IMR-90 (cell line): ENCODE results near the gene NDUFV2. TPM values are rescaled to one million over a fixed set of nuclear protein-coding genes. Genes with fewer than 3 reads are reported as not detected.

ENCODE experiments used
- ATAC-seq: fragments of 200-7000 bp; cut with Tn5 transposase; 2 replicates; pipeline ENCODE4 v1.9.1; 2020; ENCODE audit warnings: low read depth, mild to moderate bottlenecking, moderate library complexity
- BruUV-seq: library from RNA; stranded (reverse); fragments of 400-500 nt; replicated peaks from 2 replicates; lab custom pipeline; 2021; lab: Mats Ljungman, UMichigan
- CTCF ChIA-PET: fragments of 300-600 bp; formaldehyde crosslinking; extraction: SDS; loops from one replicate; lab custom pipeline; 2021; ENCODE audit warnings: antibody characterized with exemption; lab: Yijun Ruan, JAX
- POLR2A ChIA-PET: fragments of 300-600 bp; sonication (Branson Sonifier 250); formaldehyde crosslinking; loops from one replicate; lab custom pipeline; 2022; ENCODE audit warnings: antibody characterized with exemption; ENCODE audit not compliant: unreplicated experiment; lab: Charles Lee
- DNase-seq: peaks from one replicate; pipeline ENCODE4 v3.0.0; 2013
- H2AFZ ChIP-seq: replicated peaks from 2 replicates; pipeline ENCODE3; 2013; ENCODE audit warnings: low read length, mild to moderate bottlenecking; ENCODE audit not compliant: poor library complexity
- H2AK5ac ChIP-seq: 2 replicates; pipeline ENCODE4 v1.6.1; 2013; ENCODE audit warnings: low read depth, low read length, inconsistent platforms
- H2AK9ac ChIP-seq: replicated peaks from 2 replicates; pipeline ENCODE3; 2013; ENCODE audit warnings: mild to moderate bottlenecking, low read depth, low read length, moderate library complexity; ENCODE audit not compliant: poor library complexity
- H2BK120ac ChIP-seq: 2 replicates; pipeline ENCODE4 v1.6.1; 2013; ENCODE audit warnings: low read depth, low read length, inconsistent platforms
- H2BK15ac ChIP-seq: 3 replicates; pipeline ENCODE4 v1.6.1; 2013; ENCODE audit warnings: low read depth, low read length, inconsistent platforms
- H2BK20ac ChIP-seq: 2 replicates; pipeline ENCODE4 v1.6.1; 2013; ENCODE audit warnings: low read depth, mild to moderate bottlenecking, inconsistent platforms, low read length, moderate library complexity
- H2BK5ac ChIP-seq: 2 replicates; pipeline ENCODE4 v1.6.1; 2013; ENCODE audit warnings: mild to moderate bottlenecking, low read depth, low read length, inconsistent platforms; ENCODE audit not compliant: poor library complexity, severe bottlenecking
- H3K14ac ChIP-seq: replicated peaks from 2 replicates; pipeline ENCODE4 v1.6.1; 2013; ENCODE audit warnings: low read depth, low read length, inconsistent platforms
- H3K18ac ChIP-seq: 2 replicates; pipeline ENCODE4 v1.6.1; 2013; ENCODE audit warnings: low read depth, low read length, control low read depth
- H3K23ac ChIP-seq: 2 replicates; pipeline ENCODE4 v1.6.1; 2013; ENCODE audit warnings: low read depth, low read length, inconsistent platforms
- H3K27ac ChIP-seq: 2 replicates; pipeline ENCODE4 v1.5.1; 2013; ENCODE audit warnings: mild to moderate bottlenecking, control low read depth, low read length; ENCODE audit not compliant: insufficient read depth
- H3K27me3 ChIP-seq: 2 replicates; pipeline ENCODE4 v1.6.1; 2013; ENCODE audit warnings: low read length; ENCODE audit not compliant: control insufficient read depth, insufficient read depth
- H3K36me3 ChIP-seq: 2 replicates; pipeline ENCODE4 v1.6.1; 2013; ENCODE audit warnings: low read length, mixed read lengths; ENCODE audit not compliant: control insufficient read depth, insufficient read depth
- H3K4ac ChIP-seq: 2 replicates; pipeline ENCODE4 v1.6.1; 2013; ENCODE audit warnings: low read depth, low read length, inconsistent platforms
- H3K4me1 ChIP-seq: 2 replicates; pipeline ENCODE4 v1.6.1; 2013; ENCODE audit warnings: low read length, mixed read lengths; ENCODE audit not compliant: control insufficient read depth, insufficient read depth
- H3K4me2 ChIP-seq: 2 replicates; pipeline ENCODE4 v1.6.1; 2013; ENCODE audit warnings: low read depth, mild to moderate bottlenecking, control low read depth, low read length, moderate library complexity
- H3K4me3 ChIP-seq: 2 replicates; pipeline ENCODE4 v1.5.1; 2013; ENCODE audit warnings: low read depth, mild to moderate bottlenecking, control low read depth, low read length, moderate library complexity; ENCODE audit not compliant: insufficient read depth
- H3K56ac ChIP-seq: 2 replicates; pipeline ENCODE4 v1.6.1; 2013; ENCODE audit warnings: low read length, inconsistent platforms; ENCODE audit not compliant: insufficient read depth; ENCODE audit errors: extremely low read depth
- H3K79me1 ChIP-seq, 2 experiments: 2 replicates each; pipeline ENCODE4 v1.6.1; 2013; ENCODE audit warnings: low read length in 2 of 2, inconsistent platforms in 1 of 2, low read depth in 1 of 2
- H3K9ac ChIP-seq: 2 replicates; pipeline ENCODE4 v1.6.1; 2013; ENCODE audit warnings: low read depth, low read length, control low read depth
- H3K9me1 ChIP-seq: 2 replicates; pipeline ENCODE4 v1.6.1; 2013; ENCODE audit warnings: low read length, inconsistent platforms; ENCODE audit not compliant: insufficient read depth
- H3K9me3 ChIP-seq: 2 replicates; pipeline ENCODE4 v1.6.1; 2013; ENCODE audit warnings: low read length; ENCODE audit not compliant: control insufficient read depth, insufficient read depth
- H4K20me1 ChIP-seq: 2 replicates; pipeline ENCODE4 v1.6.1; 2013; ENCODE audit warnings: low read length, inconsistent platforms; ENCODE audit not compliant: insufficient read depth
- H4K5ac ChIP-seq: 2 replicates; pipeline ENCODE4 v1.6.1; 2013; ENCODE audit warnings: mild to moderate bottlenecking, low read depth, low read length, control low read depth
- H4K8ac ChIP-seq, 2 experiments: 2 replicates each; pipeline ENCODE4 v1.6.1; 2013; ENCODE audit warnings: low read depth in 2 of 2, low read length in 2 of 2, control low read depth in 1 of 2, inconsistent platforms in 1 of 2
- H4K91ac ChIP-seq: 2 replicates; pipeline ENCODE4 v1.6.1; 2013; ENCODE audit warnings: low read depth, low read length, inconsistent platforms; ENCODE audit not compliant: insufficient read depth
- CEBPB ChIP-seq: IDR thresholded peaks from 2 replicates; pipeline ENCODE4 v1.6.1; 2012; ENCODE audit warnings: low read depth, low read length, improper control_type of control experiment
- CTCF ChIP-seq: conservative IDR thresholded peaks from 2 replicates; pipeline ENCODE4 v1.5.1; 2012; ENCODE audit warnings: mild to moderate bottlenecking, low read depth, low read length, improper control_type of control experiment
- ELK1 ChIP-seq: fragments of 150-350 bp; IDR thresholded peaks from 2 replicates; pipeline ENCODE4 v1.6.1; 2016; ENCODE audit warnings: low read depth, mild to moderate bottlenecking, low read length, moderate library complexity, borderline replicate concordance
- FOS ChIP-seq: fragments of 150-350 bp; IDR thresholded peaks from 2 replicates; pipeline ENCODE4 v1.6.1; 2016; ENCODE audit warnings: low read depth, low read length
- MAFK ChIP-seq: IDR thresholded peaks from 2 replicates; pipeline ENCODE4 v1.6.1; 2012; ENCODE audit warnings: low read depth, low read length, improper control_type of control experiment
- MAZ ChIP-seq: IDR thresholded peaks from 2 replicates; pipeline ENCODE4 v1.6.1; 2012; ENCODE audit warnings: low read depth, mild to moderate bottlenecking, low read length, improper control_type of control experiment, moderate library complexity, borderline replicate concordance
- MXI1 ChIP-seq: IDR thresholded peaks from 2 replicates; pipeline ENCODE4 v1.6.1; 2012; ENCODE audit warnings: low read depth, mild to moderate bottlenecking, low read length, moderate library complexity, borderline replicate concordance
- NFE2L2 ChIP-seq: fragments of 150-350 bp; IDR thresholded peaks from 2 replicates; pipeline ENCODE4 v1.6.1; 2016; ENCODE audit warnings: low read depth, mild to moderate bottlenecking, low read length
- RAD21 ChIP-seq: IDR thresholded peaks from 2 replicates; pipeline ENCODE4 v1.6.1; 2012; ENCODE audit warnings: low read length, improper control_type of control experiment
- RCOR1 ChIP-seq: IDR thresholded peaks from 2 replicates; pipeline ENCODE4 v1.6.1; 2012; ENCODE audit warnings: mild to moderate bottlenecking, low read length, improper control_type of control experiment; ENCODE audit not compliant: insufficient replicate concordance
- RFX5 ChIP-seq: IDR thresholded peaks from 2 replicates; pipeline ENCODE4 v1.8.0; 2012; ENCODE audit warnings: low read depth, mild to moderate bottlenecking, low read length, moderate library complexity
- SMC3 ChIP-seq: fragments of 150-350 bp; IDR thresholded peaks from 2 replicates; pipeline ENCODE4 v1.6.1; 2016; ENCODE audit warnings: low read depth, mild to moderate bottlenecking, antibody characterized with exemption, low read length, moderate library complexity
- USF2 ChIP-seq: fragments of 150-350 bp; IDR thresholded peaks from 2 replicates; pipeline ENCODE4 v1.6.1; 2017; ENCODE audit warnings: mild to moderate bottlenecking, antibody characterized with exemption, low read length, low read depth
- dilution Hi-C: fragments of 300-500 bp; cut with HindIII; formaldehyde crosslinking; loops from one replicate; pipeline ENCODE4 v1.14.3; 2018; ENCODE audit warnings: low sequenced_read_pairs; ENCODE audit not compliant: unreplicated experiment
- in situ Hi-C: fragments of 300-500 bp; cut with MboI; formaldehyde crosslinking; loops from 3 replicates; pipeline ENCODE4 v1.14.3; 2019; ENCODE audit warnings: low sequenced_read_pairs, inconsistent platforms, mixed read lengths
- intact Hi-C: fragments of 100-400 bp; cut with micrococcal nuclease; formaldehyde crosslinking; loops from 2 replicates; pipeline ENCODE4 v1.10.0; 2022
- polyA plus RNA-seq, 3 experiments: library from polyadenylated mRNA; depleted of rRNA; stranded (reverse); fragments of >200 nt; gene quantifications; 2 replicates each; pipeline ENCODE4 v1.2.3, GENCODE V29; 2012; ENCODE audit warnings: low replicate concordance in 1 of 3
- total RNA-seq: library from RNA; depleted of rRNA; stranded (reverse); fragments of >200 nt; gene quantifications from 2 replicates; pipeline ENCODE4 v1.2.3, GENCODE V29; 2012

Gene NDUFV2
- total and polyA plus RNA-seq, 2 of the 4 experiments (the other 2 are of a cell fraction) = 106 to 126 TPM

GRCh38 chr18:9115984-9116383 is 13.5 kb downstream of the NDUFV2 start:
- no peak overlapping the region for H2BK20ac ChIP-seq
- in situ Hi-C loops = no loop called here
- H3K79me1 ChIP-seq = peaks cover 3 to 49% of the 10 kb centered on the region in 2 experiments; a peak in 3 of 4 replicates
- no peak overlapping the region for H2AK5ac ChIP-seq
- H4K5ac ChIP-seq = no peak overlapping the region
- ATAC-seq = no peak
- H2BK120ac ChIP-seq = no peak overlapping the region
- H3K14ac ChIP-seq = no peak overlapping the region
- H3K27ac ChIP-seq = peak overlapping the region; percentile 23; the same call in 1 of the 2 replicates
- peak overlapping the region; percentile 29; the same call in 1 of the 2 replicates for H3K9ac ChIP-seq
- POLR2A ChIA-PET = interaction anchor here (0.6 kb wide), 1 partner anchor 25 kb away, joined by 4 read pairs; no protein-coding TSS in a partner anchor
- no peak for TF ChIP-seq RFX5
- no peak for TF ChIP-seq MXI1
- no peak for TF ChIP-seq RAD21
- TF ChIP-seq RCOR1 = no peak
- TF ChIP-seq MAZ = no peak
- no peak for TF ChIP-seq FOS
- TF ChIP-seq NFE2L2 = no peak
- no peak for TF ChIP-seq ELK1
- TF ChIP-seq CTCF = no peak
- TF ChIP-seq SMC3 = no peak
- no peak for TF ChIP-seq MAFK
- TF ChIP-seq CEBPB = no peak
- no peak for TF ChIP-seq USF2
- H3K4me2 ChIP-seq = peak overlapping the region; percentile 64; the same call in 1 of the 2 replicates
- H2BK15ac ChIP-seq = no peak overlapping the region
- dilution Hi-C loops = no loop called here
- CTCF ChIA-PET = interaction anchor here (1.8 kb wide), 1 partner anchor 42 kb away, joined by 4 read pairs; no protein-coding TSS in a partner anchor
- DNase-seq = no peak
- H4K20me1 ChIP-seq = peaks cover 62% of the 10 kb centered on the region
- H3K36me3 ChIP-seq = peaks cover 6% of the 10 kb centered on the region
- H2BK5ac ChIP-seq = peak overlapping the region; percentile 84
- H3K4me3 ChIP-seq = no peak overlapping the region
- intact Hi-C loops = no loop called here
- no peaks in the 10 kb centered on the region for H3K9me3 ChIP-seq
- H3K23ac ChIP-seq = no peak overlapping the region
- no peaks in the 10 kb centered on the region for H3K27me3 ChIP-seq
- H3K4ac ChIP-seq = no peak overlapping the region; the same call in 1 of the 2 replicates
- H4K8ac ChIP-seq = no peak overlapping the region
- no peak overlapping the region for H2AFZ ChIP-seq
- BruUV-seq = no TSS peak
- H3K56ac ChIP-seq = no peak overlapping the region
- no peak overlapping the region for H2AK9ac ChIP-seq
- no peak overlapping the region for H4K91ac ChIP-seq
- peaks cover 7% of the 10 kb centered on the region; the same call in 1 of the 2 replicates for H3K9me1 ChIP-seq
- H3K4me1 ChIP-seq = peaks cover 16% of the 10 kb centered on the region
- H3K18ac ChIP-seq = 0 out of 2 replicates have a peak overlapping the region, but pooled peaks have one; percentile 42
